Cardiac fibroblast (primary cell): Measurements from ENCODE around the gene SH3BP4.

Experiments used
- DNase-seq, 2 donors: peaks; one replicate each; pipeline versions ENCODE4 v3.0.0 to v3.0.0-alpha.2; 2010; ENCODE audit warnings: low read depth in 2 of 2
- H3K4me3 ChIP-seq, 2 donors: replicated peaks in 1 of 2; 1 replicate in 1 of 2; 2 replicates in 1 of 2; pipeline ENCODE4 v1.5.1; 2011; ENCODE audit warnings: low read depth in 2 of 2, low read length in 2 of 2, mild to moderate bottlenecking in 2 of 2, moderate library complexity in 1 of 2
- TF ChIP-seq, protein P1 (sequence below): IDR thresholded peaks from one replicate; pipeline ENCODE4 v1.5.1; 2011; ENCODE audit warnings: low read depth, mild to moderate bottlenecking, low read length, inconsistent platforms

SH3BP4 gene

DNA sequence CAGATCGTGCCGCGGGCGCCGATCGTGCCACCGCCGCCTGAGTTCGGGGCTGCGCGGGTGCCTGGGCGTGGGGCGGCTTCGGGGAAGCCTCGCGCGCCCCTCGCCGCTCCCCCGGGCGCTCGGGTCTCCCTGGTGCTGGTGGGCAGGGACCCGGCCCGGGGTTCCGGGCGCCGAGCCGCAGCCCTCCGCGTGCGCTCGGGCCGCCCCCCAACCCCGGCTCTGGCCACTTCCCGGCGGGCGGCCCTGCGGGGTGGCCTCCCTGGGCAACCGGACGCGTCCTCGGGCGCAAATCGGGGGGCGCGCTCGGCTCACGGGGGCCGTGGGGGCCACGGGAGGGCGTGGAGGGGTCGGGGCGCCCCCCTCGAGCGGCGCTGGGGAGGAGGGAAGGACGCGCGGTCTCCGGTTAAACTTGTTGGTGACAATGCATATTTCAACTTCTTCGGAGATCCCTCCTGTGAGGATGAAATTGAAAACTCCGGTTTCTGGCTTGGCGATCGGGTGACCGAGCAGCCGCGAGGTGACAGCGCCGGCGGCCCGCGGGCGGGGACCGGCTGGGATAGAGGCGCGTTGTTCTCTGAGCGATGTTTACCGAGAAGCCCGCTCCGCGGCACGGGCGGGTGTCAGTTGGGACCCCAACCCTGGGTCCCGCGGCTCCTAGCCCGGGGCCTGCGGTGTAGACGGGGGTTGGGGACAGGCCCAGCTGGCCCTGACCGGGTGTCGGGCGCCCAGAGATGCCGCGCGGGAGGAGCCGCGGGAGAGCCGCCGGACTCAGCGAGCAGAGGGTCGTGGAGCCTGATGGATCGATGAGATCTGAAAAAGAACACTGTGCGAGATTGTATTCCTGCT is 676 bp downstream of the SH3BP4 start:
- TF ChIP-seq, protein P1, sequence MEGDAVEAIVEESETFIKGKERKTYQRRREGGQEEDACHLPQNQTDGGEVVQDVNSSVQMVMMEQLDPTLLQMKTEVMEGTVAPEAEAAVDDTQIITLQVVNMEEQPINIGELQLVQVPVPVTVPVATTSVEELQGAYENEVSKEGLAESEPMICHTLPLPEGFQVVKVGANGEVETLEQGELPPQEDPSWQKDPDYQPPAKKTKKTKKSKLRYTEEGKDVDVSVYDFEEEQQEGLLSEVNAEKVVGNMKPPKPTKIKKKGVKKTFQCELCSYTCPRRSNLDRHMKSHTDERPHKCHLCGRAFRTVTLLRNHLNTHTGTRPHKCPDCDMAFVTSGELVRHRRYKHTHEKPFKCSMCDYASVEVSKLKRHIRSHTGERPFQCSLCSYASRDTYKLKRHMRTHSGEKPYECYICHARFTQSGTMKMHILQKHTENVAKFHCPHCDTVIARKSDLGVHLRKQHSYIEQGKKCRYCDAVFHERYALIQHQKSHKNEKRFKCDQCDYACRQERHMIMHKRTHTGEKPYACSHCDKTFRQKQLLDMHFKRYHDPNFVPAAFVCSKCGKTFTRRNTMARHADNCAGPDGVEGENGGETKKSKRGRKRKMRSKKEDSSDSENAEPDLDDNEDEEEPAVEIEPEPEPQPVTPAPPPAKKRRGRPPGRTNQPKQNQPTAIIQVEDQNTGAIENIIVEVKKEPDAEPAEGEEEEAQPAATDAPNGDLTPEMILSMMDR = no peak
- H3K4me3 ChIP-seq = peak overlapping the region; percentile 70 to 79
- DNase-seq = no peak

DNA sequence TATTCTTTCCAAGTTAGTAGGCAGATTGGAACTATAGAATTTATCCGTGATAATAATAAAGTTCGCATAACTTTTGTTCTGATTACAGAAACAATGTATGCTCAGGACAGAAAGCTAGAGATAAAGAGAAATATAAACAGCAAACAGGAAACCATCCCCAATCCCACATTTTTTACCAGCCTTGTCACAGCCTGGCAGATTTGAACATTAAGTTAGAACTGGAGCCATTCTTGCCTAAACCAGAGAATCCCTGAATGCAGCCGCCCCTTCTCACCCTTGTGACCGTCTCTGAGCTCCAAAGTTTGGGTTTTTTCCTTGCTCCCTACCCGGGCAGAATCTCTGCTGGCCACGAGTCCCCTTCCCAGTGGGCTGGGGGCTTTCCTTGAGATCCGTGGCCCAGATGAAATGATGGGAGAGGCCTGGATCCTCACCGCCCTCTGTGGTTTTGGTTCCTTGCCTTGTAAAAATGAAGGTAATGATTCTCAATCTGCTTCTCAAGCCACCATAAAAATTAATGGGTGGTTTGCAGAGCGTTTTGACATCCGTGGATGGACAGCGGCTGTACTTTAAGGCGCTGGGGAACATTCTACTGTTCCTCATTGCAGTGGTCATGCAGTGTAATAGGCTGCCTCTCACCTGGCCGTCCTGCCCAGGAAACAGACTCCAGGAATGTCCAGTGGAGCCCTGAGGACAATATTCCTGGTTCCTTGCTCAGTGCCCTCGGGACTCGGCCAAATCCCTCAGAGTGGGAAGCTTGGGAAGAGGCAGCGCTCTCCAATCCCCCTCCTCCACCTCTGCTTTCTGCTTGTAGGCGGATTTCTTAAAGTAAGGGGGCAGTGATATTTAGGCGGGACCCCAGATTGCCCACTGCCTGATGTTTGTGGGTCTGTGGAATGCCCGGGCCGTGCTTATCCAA is 1.6 kb downstream of the SH3BP4 start:
- peak in 1 of 2 donors; percentile 56 for DNase-seq
- H3K4me3 ChIP-seq = peak overlapping the region; percentile 70 to 79
- TF ChIP-seq, protein P1 = no peak

- peak overlapping the region; percentile 70 to 79 for H3K4me3 ChIP-seq
- peak in 1 of 2 donors; percentile 58 for DNase-seq
- TF ChIP-seq, protein P1 = no peak
Measured at GRCh38 chr2:234954551-234954992, 2.8 kb downstream of the SH3BP4 start.

DNA sequence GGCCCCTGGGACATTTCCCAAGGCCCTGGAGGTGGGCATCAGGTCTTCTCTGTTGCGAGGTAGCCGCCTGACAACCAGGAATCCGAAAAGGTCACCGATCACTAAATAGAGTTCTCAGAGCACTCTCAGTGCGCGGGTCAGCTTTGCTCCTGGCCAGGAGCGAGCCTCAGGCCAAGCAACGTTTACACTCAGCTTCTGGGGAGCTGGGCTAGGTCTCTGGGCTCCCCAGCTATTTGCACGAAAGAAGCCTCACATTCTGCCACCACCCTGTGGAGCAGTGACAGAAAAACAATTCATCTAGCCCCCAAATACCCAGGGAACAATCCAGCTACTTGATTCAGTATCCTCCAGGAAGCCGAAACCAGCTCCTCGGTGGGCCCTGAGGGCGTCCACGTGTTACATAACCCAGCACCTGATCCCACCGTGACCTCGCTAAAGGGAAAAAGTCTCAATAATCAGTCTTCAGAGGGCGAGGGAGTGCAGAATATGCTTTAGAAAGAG is 3.3 kb downstream of the SH3BP4 start:
- no peak overlapping the region for H3K4me3 ChIP-seq
- no peak for DNase-seq
- TF ChIP-seq, protein P1 = no peak

DNA sequence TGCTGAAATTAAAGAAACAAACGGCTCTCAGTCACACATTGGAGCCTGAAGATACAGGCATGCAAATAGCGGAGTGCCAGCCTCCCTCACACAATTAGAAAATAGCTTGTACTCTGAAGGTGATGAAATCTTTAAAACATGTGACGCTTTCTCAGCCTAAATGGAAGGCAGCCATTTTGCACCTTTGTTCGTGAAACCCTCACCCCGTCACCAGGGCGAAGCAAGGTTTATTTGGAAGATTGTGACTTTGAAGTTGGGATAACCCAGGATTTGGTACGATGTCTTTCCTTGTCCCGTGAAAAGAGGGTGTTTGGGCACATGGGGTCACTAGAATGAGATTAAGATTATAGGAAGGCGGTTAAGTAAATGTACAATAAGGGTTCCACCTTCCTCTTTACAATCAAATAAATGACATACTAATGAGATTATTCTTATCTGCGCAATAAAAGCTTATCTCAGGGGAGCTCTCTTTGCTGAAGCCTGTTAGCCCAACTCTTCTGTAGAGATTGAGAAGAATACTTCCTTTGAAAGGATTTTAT is 4.2 kb downstream of the SH3BP4 start:
- H3K4me3 ChIP-seq = no peak overlapping the region
- TF ChIP-seq, protein P1 = no peak
- DNase-seq = no peak

DNA sequence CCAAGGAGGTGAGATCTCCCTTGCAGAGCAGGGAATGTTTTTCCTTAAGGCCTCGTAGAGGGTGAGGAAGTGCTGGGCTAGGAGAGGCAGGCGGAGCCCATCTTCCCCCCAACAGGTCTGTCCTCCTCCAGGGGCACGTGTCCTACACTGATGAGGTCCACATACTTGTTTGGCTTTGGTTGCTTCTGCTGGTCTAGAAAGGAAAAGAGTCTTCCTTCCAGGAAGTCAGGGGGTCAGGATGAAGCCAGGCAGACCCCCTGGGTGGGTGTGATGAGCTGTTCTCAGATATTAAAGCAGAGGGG is 6.0 kb downstream of the SH3BP4 start:
- DNase-seq = no peak
- TF ChIP-seq, protein P1 = no peak

More for the DNA sequence above, 6.0 kb downstream of the SH3BP4 start:
- no peak overlapping the region for H3K4me3 ChIP-seq
